HG02588 (cell line): ENCODE results near the gene SV2B.

Experiments used
- ATAC-seq: cut with Tn5 transposase; IDR thresholded peaks from one replicate; pipeline ENCODE4 v1.9.1; 2021; ENCODE audit warnings: mild to moderate bottlenecking, moderate library complexity; ENCODE audit not compliant: unreplicated experiment

The SV2B gene

DNA sequence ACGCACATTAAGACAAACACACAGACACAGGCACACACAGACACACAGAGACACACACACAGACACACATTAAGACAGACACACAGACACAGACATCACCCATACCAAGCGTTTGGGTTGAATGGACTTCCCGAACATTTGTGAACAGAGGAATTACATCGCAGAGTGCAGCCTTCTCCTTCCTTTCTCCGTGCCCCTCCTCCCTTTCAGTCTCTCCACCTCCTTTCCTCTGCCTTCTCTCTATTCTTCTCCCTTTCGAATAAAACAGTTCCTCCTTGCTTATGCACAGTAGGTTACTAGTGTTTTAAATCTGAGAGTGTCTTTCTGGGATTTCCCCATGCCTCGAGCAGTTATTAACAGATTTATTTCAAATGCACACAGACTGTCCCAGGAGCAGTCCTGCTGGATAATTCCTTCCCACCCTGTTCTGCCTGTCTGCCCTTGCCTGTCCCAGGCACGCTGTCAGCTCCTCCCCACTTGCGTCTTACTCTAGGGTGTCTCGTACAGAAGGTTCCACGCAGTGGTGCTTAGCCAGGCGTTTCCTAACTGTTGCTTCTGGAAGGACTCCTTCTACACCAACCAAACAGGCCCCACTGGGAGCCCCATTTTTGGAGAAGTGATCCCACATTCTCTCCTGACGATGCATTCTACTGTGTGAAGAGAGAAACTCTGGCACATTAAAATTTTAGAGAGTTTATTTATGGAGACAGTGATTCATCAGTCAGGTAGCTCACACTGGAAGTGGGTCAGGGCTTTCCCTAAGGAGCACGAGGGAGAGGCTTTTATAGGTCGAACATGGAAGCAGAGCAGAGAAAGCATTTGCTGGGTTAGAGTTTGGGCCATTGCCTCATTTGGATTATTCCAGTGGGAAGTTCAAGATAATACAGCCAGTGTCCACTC lies 163.8 kb downstream of the SV2B start:
- ATAC-seq: no peak

DNA sequence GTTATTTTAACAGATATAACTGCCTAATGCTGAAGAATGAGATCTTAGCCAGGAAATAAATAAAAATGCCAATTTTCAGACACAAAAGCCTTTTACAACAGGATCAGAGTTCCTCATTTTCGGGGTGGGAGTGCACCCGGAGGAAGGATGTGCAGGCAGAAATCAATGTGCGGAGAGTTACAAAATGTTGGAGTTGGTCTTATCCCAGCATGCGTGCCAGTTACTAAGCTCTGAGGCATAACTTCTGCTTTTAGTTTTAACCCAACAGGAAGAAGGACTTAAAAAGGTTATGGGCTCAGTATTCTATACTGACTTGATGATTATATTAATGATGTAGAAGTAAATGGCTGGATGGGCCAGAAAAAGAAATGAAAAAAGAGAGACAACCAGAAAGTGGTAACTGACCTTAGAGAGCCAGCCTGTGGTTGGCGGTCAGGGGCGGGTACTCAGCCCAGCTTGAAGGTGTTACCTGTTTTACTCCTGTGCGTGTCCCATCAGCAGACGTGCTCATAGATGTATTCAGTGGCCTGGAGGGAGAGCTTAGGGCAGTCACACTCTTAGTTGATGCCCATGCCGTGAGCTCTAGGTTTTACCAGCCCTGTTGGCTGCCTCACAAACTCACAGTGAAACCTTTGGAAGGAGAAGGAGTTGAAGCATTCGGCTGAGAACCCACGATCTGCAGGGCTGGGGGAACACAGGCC lies 164.7 kb downstream of the SV2B start:
- ATAC-seq: no peak

DNA sequence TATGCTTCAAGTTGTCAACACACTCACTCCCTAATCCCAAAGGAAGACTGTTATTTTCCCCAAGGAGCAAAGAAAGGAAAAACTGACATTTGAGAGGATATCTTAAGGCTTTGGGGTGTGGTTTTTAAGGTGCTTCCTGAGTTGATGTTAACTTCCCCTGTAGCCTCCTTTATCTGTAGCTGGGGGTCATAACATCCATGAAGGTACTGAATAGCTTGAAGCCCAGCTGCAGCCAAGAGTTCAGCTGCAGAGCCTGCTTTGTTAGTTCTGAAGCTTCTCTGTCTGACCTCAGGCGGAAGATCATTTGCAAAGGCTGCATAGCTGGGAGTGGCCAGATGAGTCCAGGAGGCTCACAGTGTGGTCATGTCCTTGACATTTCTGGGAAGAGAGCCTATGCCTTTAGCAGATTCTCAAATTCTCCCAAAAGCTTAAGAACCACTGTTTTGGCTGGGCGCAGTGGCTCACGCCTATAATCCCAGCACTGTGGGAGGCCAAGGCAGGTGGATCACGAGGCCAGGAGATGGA lies 165.4 kb downstream of the SV2B start:
- no peak for ATAC-seq

DNA sequence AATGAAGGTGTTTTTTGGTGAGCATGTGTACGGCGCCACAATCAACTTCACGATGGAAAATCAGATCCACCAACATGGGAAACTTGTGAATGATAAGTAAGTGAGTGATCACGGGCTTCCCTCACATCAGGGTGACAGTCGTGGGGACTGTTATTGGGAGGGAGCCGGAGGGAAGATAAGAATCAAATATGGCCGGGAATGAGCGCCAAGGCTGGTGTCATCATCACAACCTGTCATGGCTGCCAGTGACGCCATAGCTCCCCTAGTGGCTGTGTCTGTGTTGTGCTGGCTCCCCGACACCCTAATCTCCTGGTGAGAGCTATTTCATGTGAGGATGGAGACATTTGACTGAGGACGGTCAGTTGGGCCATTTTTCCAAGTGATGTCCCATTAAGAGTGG lies 168.5 kb downstream of the SV2B start:
- ATAC-seq: no peak

DNA sequence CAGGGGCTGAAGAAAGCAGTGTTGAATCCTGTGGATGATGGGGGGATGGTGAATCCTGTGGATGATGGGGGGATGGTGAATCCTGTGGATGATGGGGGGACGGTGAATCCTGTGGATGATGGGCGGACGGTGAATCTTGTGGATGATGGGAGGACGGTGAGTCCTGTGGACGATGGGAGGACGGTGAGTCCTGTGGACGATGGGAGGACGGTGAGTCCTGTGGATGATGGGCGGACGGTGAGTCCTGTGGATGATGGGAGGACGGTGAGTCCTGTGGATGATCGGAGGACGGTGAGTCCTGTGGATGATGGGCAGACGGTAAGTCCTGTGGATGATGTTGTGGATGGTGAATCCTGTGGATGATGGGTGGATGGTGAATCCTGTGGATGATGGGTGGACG lies 170.7 kb downstream of the SV2B start:
- no peak for ATAC-seq

DNA sequence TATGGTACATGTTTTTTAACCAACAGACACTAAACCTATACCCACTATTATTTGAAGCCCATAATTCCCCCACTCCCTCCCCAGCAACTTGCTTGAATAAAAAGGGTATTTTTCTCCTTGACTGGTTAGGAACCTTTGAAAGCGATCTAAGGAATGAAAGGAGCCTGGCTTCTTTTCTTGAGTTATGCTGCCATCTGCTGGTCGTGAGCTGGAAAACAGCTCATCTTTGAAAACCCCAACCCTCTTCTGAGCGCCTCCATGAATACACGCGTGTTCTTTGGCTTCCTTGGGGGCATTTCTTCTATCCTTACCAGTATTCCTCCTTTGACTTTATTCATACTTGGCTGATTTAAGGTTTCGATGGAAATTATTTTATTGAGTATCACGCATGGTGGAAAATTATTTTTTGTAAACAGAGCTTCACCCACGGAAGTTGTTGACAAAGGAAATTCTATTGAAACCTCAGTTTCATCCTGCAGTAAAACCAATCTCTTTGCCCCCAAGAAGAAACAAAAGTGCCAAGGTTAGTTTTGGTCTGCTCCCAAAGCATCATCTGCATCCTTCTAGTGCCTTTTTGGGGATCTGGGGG lies 171.6 kb downstream of the SV2B start:
- no peak for ATAC-seq

DNA sequence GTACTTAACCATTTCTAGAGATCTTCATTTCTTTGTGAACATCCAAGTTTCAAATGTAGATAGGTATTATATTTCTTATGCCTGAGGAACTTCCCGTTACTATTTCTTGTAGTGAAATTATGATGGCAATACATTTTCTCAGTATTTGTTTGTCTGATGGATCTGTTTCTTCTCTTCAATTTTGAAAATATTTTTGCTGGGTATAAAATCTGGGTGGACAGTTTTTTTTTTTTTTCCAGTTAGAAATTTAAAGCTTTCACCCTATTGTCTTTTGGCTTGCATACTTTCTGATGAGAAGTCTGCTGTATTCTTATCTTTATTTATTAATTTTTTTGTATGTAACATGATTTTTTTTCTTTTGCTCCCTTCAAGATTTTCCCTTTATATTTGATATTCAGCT lies 175.8 kb downstream of the SV2B start:
- ATAC-seq: no peak

DNA sequence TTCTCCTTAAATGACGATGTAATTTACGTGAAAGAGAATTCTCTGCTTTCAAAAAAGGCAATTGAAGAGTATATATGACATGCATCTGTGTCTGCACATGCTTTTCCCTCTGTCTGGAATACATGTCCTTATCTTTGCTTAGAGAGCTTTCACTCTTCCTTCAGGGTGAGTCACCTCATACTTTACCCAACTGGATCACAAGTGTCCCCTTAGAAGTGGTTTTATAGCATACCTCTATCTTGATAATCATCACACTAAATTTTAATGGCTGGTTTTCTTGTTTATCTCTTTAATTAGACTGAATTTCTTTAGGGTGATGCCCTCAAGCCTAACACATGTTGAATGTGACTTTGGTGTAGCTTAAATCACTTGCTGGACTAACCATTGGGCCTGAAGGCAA lies 178.9 kb downstream of the SV2B start:
- no peak for ATAC-seq

DNA sequence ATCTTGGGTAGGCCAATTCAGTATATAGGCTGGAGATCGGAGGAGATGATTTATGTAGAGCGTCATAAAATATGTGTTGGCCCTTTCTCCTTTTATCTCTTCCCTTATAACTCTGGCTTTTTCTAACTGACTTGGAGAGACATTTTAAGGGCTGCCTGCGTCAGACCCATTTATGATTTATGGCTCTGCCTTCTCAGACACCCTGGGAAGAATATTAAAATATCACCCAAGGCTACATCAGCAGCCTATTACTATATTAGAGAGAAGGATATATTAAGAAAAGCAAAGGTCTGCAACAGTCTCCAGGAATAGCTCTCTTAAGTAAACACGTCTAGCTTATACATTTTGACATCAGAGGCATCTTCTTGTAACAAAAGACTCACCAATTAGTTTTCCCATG lies 179.4 kb downstream of the SV2B start:
- no peak for ATAC-seq

DNA sequence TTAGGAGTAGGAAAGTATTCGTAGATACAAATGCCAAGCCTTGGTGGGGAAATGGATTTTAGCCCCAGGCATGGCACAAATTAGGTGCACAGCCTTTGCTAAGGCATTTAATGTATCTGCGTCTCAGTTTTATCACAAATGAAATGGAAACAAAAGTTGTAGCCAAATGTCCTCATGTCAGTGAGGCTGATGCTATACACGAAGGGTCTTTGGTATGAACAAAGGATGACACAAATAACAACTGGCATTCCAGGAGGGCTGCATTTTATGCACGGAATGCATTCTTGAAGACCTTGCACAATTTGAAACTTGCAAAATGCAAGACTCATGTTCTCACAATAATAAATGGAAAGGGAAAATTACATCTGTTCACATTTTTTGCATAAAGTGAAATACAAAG lies 181.9 kb downstream of the SV2B start:
- ATAC-seq: no peak

DNA sequence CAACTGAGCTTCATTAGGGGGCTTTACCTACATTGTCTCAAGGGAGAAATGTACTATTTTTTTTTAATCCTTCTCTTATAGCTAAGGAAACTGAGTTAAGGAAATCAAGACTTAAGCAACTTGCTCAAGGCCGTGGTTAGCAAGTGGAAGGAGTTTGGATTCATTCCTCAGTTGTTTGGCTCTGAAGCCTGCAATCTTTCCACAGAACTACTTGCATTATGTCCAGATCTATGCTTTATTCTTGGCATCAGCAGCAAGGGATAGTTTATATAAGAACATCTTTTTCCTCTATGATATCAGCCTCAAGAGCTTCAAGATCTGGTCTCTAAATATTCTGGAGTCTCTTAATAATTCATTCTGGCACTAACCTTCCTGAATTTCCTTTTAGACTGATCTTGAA lies 182.4 kb downstream of the SV2B start:
- ATAC-seq: no peak

DNA sequence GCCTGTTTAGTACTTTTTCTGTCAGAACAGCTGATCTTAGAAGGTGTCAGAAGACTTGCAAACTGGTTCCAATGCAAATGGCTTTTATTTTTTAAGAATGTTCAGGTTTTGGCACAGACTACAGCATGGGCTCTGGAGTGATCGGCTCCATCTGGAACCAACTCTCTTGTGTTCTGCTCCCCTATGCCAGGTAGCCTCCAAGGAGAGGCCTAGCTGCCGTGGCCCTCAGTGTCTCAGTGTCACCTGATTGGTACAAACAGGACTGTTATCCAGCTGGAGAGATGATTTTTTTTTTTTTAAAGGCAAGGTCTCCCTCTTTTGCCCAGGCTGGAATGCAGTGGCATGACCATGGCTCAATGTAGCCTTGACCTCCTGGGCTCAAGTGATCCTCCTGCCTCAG lies 183.1 kb downstream of the SV2B start:
- no peak for ATAC-seq

DNA sequence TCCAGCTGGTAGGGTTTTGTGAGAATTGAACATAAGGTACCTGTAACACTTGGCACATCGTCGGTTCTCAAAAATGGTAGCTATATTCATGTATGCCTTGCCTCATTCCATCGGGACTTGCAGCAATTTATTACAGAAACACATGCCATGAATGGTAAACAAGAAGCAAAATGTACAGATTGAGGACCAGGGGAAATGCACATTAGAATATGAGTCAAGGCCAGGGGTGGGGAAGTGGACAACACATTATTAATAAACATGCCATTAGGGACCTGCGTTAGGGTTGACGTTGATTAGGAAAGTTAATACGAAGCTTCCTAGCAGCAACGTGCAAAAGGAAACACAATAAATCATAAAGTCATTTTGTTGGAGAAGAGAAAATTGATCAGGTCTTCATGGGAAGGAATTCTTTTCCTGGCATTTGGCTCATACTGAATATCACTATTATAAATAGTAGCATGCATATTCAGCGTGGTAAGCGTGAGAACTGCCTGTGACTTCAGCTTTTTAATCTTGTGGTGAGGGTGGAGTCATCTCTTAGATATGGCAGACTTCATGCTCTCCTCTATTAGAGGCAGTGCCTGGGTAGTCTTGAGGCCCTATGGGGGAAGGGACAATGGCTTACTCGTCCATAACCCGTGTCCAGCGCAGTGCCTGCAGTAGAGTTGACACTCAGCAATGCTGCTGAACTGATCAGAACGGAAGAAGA lies 184.9 kb downstream of the SV2B start:
- no peak for ATAC-seq

DNA sequence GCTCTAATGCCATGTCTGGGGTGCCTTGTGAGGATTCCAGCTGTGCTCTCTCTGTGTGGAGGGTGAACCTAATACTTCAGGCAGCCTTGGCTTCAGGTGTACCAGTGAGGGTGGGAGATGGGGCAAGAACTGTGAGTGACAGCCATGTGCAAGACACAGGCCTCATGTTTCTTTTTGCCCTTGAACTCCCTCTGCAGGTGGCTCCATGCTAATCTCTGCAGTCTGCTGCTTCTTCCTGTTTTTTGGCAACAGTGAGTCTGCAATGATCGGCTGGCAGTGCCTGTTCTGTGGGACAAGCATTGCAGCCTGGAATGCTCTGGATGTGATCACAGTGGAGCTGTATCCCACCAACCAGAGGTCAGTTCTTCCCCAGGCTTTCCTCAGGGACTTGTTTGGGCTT lies 189.3 kb downstream of the SV2B start:
- ATAC-seq: no peak

DNA sequence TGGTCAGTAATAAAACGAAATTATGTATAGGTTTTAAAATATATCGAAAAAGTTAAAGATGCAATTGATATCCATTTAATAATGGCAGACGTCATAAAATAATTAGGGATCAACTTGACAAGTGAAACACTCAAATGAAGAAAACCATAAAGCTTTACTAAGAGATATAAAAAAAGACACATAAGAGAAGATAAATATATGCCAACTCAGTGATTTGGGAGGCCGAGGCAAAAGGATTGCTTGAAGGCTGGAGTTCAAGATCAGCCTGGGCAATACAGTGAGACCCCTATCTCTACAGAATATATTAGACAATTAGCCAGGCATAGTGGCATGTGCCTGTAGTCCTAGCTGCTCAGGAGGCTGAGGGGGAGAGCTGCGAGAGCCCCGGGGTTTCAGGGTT lies 190.5 kb downstream of the SV2B start:
- ATAC-seq: no peak

DNA sequence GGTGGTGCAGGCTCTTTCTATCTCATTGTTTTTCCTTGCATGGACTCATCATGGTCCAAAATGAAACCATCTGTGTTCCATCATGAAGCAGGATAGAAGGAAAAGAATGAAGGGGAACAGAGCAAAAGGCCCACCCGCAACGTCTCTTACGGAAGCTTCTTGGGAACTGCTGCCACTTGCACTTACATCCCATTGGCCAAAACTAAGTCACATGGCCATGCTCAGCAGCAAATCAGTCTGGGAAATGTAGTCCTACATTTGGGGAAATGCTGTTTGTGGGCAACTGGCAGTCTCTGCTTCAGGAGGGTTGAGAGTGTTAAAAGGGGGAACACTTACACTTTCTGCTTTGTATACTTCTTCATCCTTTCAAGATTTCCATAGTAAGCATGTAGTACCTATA lies 191.6 kb downstream of the SV2B start:
- ATAC-seq: no peak

DNA sequence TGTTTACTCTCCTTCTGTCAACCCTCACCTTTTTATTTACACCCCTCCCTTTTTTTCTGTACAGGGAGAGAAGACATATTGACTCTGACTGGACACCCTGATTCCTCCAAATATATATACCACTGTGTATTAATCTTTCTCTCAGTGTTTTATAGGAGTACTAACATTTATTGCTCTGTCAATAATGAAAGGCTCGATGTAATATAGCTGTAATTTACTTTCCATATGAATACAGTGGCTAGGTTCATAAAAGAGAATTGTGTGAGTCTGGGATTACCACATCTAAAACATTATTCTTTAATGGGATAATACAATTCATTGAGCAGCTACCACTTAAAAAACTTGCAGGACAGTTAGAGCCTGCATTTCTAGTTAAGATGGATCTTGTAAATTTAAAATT lies 194.3 kb downstream of the SV2B start:
- ATAC-seq: no peak

DNA sequence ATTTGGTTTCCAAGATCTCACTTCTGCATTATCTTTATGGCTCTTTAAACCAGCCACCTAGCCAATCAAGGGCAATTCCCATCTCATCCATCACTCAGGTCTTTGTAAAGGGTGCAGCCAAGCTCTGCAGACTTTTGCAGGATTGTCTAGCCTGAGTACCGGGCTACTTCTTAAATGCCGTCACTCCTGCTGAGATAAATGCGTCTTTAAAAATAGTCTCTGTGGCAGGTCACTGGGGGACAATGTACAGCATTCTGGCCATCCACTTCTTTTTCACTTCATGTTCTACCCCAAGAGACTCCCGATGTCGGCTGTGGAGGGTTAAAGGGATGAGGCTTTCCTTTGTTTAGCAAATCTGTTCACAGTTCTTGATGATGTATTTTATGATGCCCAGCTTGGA lies 194.7 kb downstream of the SV2B start:
- ATAC-seq: no peak

DNA sequence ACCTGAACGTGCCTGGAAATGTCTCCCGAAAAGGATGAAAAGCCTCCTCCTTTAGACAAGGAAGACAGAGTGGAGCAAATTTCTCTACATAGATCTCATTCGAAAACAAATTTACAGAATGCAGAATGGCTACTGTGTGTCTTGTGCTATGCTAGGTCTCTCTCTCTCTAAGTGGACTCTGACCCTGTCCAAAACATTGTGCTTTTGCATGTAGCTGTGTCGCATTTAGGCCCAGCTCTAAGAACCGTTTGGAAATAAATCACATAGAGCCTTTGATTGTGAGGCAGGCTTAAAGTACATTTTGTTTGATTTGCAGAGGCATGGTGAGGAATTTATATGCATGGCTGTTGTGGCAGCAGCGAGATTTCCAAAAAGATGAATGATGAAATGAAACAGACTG lies 198.0 kb downstream of the SV2B start:
- ATAC-seq: no peak

DNA sequence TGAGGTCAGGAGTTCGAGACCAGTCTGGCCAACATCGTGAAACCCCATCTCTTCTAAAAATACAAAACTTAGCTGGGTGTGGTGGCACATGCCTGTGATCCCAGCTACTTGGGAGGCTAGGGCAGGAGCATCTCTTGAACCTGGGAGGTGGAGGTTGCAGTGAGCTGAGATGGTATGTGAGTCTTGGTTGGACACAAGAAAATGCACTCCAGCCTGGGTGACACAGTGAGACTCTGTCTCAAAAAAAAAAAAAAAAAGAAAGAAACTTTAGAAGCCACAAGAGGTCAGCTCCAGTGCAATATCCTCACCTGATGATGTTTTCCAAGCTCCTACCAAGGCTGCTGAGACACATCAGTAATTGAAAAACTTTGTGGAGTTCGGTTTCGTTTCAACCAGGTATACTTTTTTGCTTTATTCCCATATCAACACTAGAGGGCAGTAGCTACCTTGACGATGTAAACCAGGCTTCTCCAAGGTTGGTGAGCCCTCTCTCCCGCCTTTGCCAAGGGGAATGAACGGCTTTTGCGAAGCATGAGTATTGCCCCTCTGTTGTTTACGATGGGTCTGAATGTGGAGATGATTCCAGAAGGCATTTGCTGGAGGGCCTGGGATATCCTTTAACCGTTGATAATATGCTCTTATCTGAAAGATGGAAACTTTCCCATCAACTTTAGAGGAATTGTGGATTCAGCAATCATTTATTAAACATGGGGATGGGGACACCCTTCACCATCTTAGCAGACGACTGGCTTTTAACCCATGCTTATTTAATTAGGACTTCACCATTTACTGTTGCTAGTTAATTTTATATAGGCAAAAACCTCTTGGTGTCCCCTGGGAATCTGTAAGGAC lies 202.8 kb downstream of the SV2B start:
- ATAC-seq: no peak
